Measurements from ENCODE around the gene SZT2.
"Not testable (repeated sequence)": the region's sequence is repeated elsewhere in the genome, so short reads cannot be mapped to it uniquely, and the experiment has no call there.

Gene SZT2

GRCh38 chr1:43444151-43444828 is 54.6 kb downstream of the SZT2 start:
- DNase-seq: no peak

- DNase-seq: no peak
Measured at GRCh38 chr1:43444836-43445235, 55.1 kb downstream of the SZT2 start.

GRCh38 chr1:43445606-43446387 is 56.1 kb downstream of the SZT2 start:
- DNase-seq: no peak

GRCh38 chr1:43446388-43446740 is 56.7 kb downstream of the SZT2 start:
- no peak for DNase-seq

GRCh38 chr1:43446881-43447835 is 57.5 kb downstream of the SZT2 start:
- DNase-seq: no peak

GRCh38 chr1:43447891-43448708 is 58.4 kb downstream of the SZT2 start:
- no peak for DNase-seq

- no peak for DNase-seq
Measured at GRCh38 chr1:43448955-43449707, 59.4 kb downstream of the SZT2 start.

- no peak for DNase-seq
Measured at GRCh38 chr1:43449708-43450069, 60.0 kb downstream of the SZT2 start.

GRCh38 chr1:43450251-43450941 is 60.7 kb downstream of the SZT2 start:
- DNase-seq: no peak

GRCh38 chr1:43451157-43451591 is 61.5 kb downstream of the SZT2 start:
- no peak for DNase-seq

GRCh38 chr1:43451701-43452532 is 62.2 kb downstream of the SZT2 start:
- no peak for DNase-seq

- no peak for DNase-seq
Measured at GRCh38 chr1:43452789-43453441, 63.2 kb downstream of the SZT2 start.

- peak; percentile 69 for DNase-seq
Measured at GRCh38 chr1:43453442-43454269, 64.0 kb downstream of the SZT2 start, which contains the start of gene HYI. HYI (minus strand) TSS chr1:43453931; CDS start chr1:43453793, 138 bp downstream.

GRCh38 chr1:43454270-43455011 is 64.7 kb downstream of the SZT2 start:
- DNase-seq: peak; percentile 61

- no peak for DNase-seq
Measured at GRCh38 chr1:43455213-43455889, 65.7 kb downstream of the SZT2 start.

- not testable (repeated sequence) for DNase-seq
Measured at GRCh38 chr1:43458379-43458778, 68.7 kb downstream of the SZT2 start.

Measured in activated naive CD4-positive, alpha-beta T cell treated with Interleukin-2 at 50 U/mL for 16 hours (primary cell).